Activated CD8-positive, alpha-beta T cell treated with anti-CD3 and anti-CD28 coated beads, Interleukin-2, amount 10 ng/mL, durations not matched to agents 7 days and 5 days (primary cell): Measurements from ENCODE around the gene PRPF8. TPM values are rescaled to one million over a fixed set of nuclear protein-coding genes. Genes with fewer than 3 reads are reported as not detected.
"Not testable (repeated sequence)": the region's sequence is repeated elsewhere in the genome, so short reads cannot be mapped to it uniquely, and the experiment has no call there.

Source experiments
- ATAC-seq: fragments of 150-1000 bp; cut with Tn5 transposase; one replicate; pipeline ENCODE4 v1.10.0; 2021; ENCODE audit warnings: moderate library complexity
- CTCF ChIA-PET: fragments of 350-600 bp; sonication (Branson Sonifier 250); formaldehyde crosslinking; loops from one replicate; lab custom pipeline; 2021; ENCODE audit warnings: antibody characterized with exemption; lab: Charles Lee
- POLR2A ChIA-PET: fragments of 350-600 bp; sonication (Branson Sonifier 250); formaldehyde crosslinking; loops from one replicate; lab custom pipeline; 2021; ENCODE audit warnings: antibody characterized with exemption; lab: Charles Lee
- DNase-seq: peaks from one replicate; pipeline ENCODE4 v3.0.0-alpha.2; 2020
- H3K27ac Mint-ChIP-seq: one replicate; pipeline ENCODE4 v1.8.0; 2021; ENCODE audit warnings: mild to moderate bottlenecking, mixed read lengths
- H3K27me3 Mint-ChIP-seq: one replicate; pipeline ENCODE4 v1.8.0; 2021; ENCODE audit warnings: low read depth, mixed read lengths
- H3K36me3 Mint-ChIP-seq: one replicate; pipeline ENCODE4 v1.8.0; 2021; ENCODE audit warnings: low read depth, mixed read lengths
- H3K4me1 Mint-ChIP-seq: one replicate; pipeline ENCODE4 v1.8.0; 2021; ENCODE audit warnings: low read depth, mixed read lengths
- H3K4me3 Mint-ChIP-seq: one replicate; pipeline ENCODE4 v1.8.0; 2021; ENCODE audit warnings: mild to moderate bottlenecking, mixed read lengths
- H3K9me3 Mint-ChIP-seq: one replicate; pipeline ENCODE4 v1.8.0; 2022; ENCODE audit warnings: mixed read lengths; ENCODE audit not compliant: insufficient read depth
- total RNA-seq, 2 experiments: library from RNA; stranded (reverse); gene quantifications; one replicate each; pipeline ENCODE4 v1.2.3, GENCODE V29; 2021

The PRPF8 gene
- total RNA-seq, 2 experiments from 2014 or later, result 309 to 321 TPM

DNA sequence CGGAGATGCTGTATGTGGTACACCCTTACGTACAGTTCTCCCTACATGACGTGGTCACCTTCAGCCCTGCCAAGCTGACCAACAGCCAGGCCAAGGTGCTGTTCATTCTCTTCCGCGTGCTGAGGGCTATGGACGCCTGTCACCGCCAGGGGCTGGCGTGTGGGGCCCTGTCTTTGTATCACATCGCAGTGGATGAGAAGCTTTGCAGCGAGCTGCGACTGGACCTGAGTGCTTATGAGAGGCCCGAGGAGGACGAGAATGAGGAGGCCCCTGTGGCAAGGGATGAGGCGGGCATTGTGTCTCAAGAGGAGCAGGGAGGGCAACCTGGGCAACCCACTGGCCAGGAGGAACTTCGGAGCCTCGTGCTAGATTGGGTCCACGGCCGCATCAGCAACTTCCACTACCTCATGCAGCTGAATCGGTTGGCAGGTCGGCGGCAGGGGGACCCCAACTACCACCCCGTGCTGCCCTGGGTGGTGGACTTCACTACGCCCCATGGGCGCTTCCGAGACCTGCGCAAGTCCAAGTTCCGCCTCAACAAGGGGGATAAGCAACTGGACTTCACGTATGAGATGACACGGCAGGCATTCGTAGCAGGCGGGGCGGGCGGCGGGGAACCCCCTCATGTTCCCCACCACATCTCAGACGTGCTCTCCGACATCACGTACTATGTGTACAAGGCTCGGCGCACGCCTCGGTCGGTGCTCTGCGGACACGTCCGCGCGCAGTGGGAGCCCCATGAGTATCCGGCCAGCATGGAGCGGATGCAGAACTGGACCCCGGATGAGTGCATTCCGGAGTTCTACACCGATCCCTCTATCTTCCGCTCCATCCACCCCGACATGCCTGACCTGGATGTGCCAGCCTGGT, 41.2 kb upstream of the PRPF8 start:
- Mint-ChIP-seq H3K9me3 (no peaks in the 10 kb centered on the region), H3K4me1 (peaks cover 45% of the 10 kb centered on the region), H3K27me3 (no peaks in the 10 kb centered on the region), H3K36me3 (peaks cover 24% of the 10 kb centered on the region), H3K4me3 (peak overlapping the region; percentile 77), H3K27ac (peak overlapping the region; percentile 62)
- ATAC-seq (no peak), DNase-seq (no peak)
- ChIA-PET POLR2A (interaction anchor here (1.8 to 2.5 kb wide), 2 partner anchors 9 kb away, joined by 8 to 13 read pairs; no protein-coding TSS in a partner anchor), CTCF (no interaction called here)

- DNase-seq, result no peak
- H3K36me3 Mint-ChIP-seq, result peaks cover 24% of the 10 kb centered on the region
- H3K4me1 Mint-ChIP-seq, result peaks cover 49% of the 10 kb centered on the region
- H3K27ac Mint-ChIP-seq, result peak overlapping the region; percentile 62
- H3K27me3 Mint-ChIP-seq, result no peaks in the 10 kb centered on the region
- peak; percentile 70 for ATAC-seq
- no peaks in the 10 kb centered on the region for H3K9me3 Mint-ChIP-seq
- ChIA-PET POLR2A (interaction anchor here (0.6 to 2.5 kb wide), 6 partner anchors 9 to 145 kb away, joined by 3 to 13 read pairs (median 5); partner anchors contain the start of gene SMYD4), CTCF (interaction anchor here (0.7 to 7.0 kb wide), 2 partner anchors 9 to 145 kb away, joined by 3 to 44 read pairs; no protein-coding TSS in a partner anchor)
- peak overlapping the region; percentile 77 for H3K4me3 Mint-ChIP-seq
These were observed 40.4 kb upstream of the PRPF8 start for GRCh38 chr17:1724869-1725641.

DNA sequence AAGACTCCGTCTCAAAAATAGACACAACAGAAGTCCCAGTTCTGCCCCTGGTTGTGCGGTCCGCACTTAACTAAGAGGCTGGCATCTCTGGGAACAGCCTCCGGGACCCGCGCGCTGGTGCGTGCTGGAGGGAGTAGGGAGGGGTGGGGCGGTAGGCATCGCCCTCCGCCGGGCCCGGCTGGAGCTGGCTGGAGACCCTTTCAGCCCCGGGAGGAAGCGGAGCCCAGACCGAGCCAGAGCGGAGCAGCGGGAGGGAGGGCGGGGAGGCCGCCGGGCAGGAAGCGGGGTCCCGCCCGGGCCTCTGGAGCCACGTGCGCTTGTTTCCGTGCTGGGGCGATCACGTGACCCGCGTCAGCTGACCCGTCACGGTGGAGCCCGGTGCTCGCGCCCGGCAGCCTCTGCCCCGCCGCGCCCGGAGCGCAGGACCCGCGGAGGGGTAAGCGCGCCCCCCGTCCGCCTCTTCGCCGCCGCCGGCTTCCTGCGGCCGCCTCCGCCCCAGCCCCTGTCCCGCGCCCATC, 39.7 kb upstream of the PRPF8 start, which contains the start of gene WDR81:
WDR81 (plus strand) TSS at position 354 of the 518 bp plus-strand sequence. CDS start 256 bp downstream, outside the sequence.
- Mint-ChIP-seq H3K36me3 (peaks cover 18% of the 10 kb centered on the region), H3K4me3 (peak within 1 kb of the TSS; percentile 77), H3K9me3 (no peaks in the 10 kb centered on the region), H3K27me3 (no peaks in the 10 kb centered on the region), H3K27ac (peak within 1 kb of the TSS; percentile 82), H3K4me1 (peaks cover 42% of the 10 kb centered on the region)
- peak; percentile 94 for DNase-seq
- ChIA-PET CTCF (interaction anchor here (0.7 to 7.0 kb wide), 3 partner anchors 8 to 145 kb away, joined by 3 to 44 read pairs (median 7); no protein-coding TSS in a partner anchor), POLR2A (interaction anchor here (0.7 to 2.5 kb wide), 7 partner anchors 8 to 172 kb away, joined by 3 to 13 read pairs (median 4); partner anchors contain the start of gene SMYD4)
- peak; percentile 79 for ATAC-seq

GRCh38 chr17:1722022-1722421, 37.4 kb upstream of the PRPF8 start:
- DNase-seq, H3K4me3 Mint-ChIP-seq, H3K36me3 Mint-ChIP-seq, H3K27me3 Mint-ChIP-seq, ATAC-seq, H3K9me3 Mint-ChIP-seq: not testable (repeated sequence)
- H3K4me1 Mint-ChIP-seq, result peaks cover 54% of the 10 kb centered on the region
- peak overlapping the region; percentile 95 for H3K27ac Mint-ChIP-seq
- POLR2A ChIA-PET, result interaction anchor here (1.9 kb wide), 1 partner anchor 108 kb away, joined by 8 read pairs; the partner anchor contains the start of genes RPA1 and SMYD4
- CTCF ChIA-PET, result interaction anchor here (1.0 to 7.0 kb wide), 20 partner anchors 9 to 187 kb away, joined by 3 to 44 read pairs (median 8); partner anchors contain the start of genes RPA1 and SMYD4

- Mint-ChIP-seq H3K9me3 (no peaks in the 10 kb centered on the region), H3K27me3 (no peaks in the 10 kb centered on the region), H3K27ac (no peak overlapping the region), H3K4me1 (peaks cover 57% of the 10 kb centered on the region), H3K36me3 (peaks cover 5% of the 10 kb centered on the region), H3K4me3 (no peak overlapping the region)
- peak; percentile 83 for DNase-seq
- ATAC-seq, result no peak
- POLR2A ChIA-PET, result interaction anchor here (0.9 to 1.9 kb wide), 3 partner anchors 43 to 160 kb away, joined by 3 to 8 read pairs (median 4); partner anchors contain the start of genes RPA1 and SMYD4
- CTCF ChIA-PET, result interaction anchor here (0.6 to 7.0 kb wide), 41 partner anchors 8 to 617 kb away, joined by 3 to 44 read pairs (median 4); partner anchors contain the start of genes HIC1, PRPF8, RILP and RPA1
These were observed 36.3 kb upstream of the PRPF8 start for GRCh38 chr17:1720856-1721386.

DNA sequence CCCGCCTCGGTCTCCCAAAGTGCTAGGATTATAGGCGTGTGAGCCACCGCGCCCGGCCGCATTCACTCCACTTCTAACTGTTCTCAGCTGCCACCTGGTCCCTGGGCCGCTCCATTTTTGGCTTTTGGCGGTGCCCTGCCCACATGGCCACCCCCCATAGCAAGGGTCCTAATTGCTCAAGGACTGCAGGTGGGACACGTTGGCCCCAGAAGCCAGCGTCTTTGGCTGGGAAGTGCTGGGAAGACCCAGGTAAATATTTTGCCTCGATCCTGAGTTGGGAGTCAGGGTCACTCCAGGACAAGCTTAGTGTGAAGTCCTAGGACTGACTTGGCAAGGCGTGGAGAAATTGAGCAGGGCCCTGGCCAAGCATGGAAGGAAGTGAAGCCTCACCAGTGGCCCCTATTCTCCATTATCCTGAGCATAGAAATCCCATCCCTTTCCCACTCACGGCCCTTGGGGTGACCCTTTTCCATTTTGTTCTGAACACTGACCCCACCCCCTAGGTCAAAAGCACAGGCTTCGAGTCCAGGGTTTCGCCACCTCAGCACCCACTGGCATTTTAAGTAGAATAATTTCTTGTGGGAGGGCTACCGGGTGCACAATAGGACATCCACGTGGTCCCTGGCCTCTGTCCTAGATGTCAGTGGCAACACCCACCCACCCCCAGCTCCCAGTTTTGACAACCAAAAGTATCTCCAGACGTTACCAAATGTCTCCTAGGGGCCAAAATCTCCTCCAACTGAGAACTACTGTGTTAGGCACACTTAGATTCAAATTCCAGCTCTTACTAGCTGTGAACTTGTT, 33.9 kb upstream of the PRPF8 start:
- ATAC-seq, result no peak
- POLR2A ChIA-PET, result interaction anchor here (1.1 kb wide), 1 partner anchor 111 kb away, joined by 3 read pairs; the partner anchor contains the start of genes RPA1 and SMYD4
- H3K27ac Mint-ChIP-seq, result peak overlapping the region; percentile 68

GRCh38 chr17:1716912-1717695, 32.4 kb upstream of the PRPF8 start:
- CTCF ChIA-PET, result interaction anchor here (0.8 to 2.3 kb wide), 24 partner anchors 8 to 528 kb away, joined by 3 to 18 read pairs (median 5); partner anchors contain the start of genes HIC1, RILP and SERPINF1
- H3K9me3 Mint-ChIP-seq, result no peaks in the 10 kb centered on the region
- DNase-seq (peak; percentile 96), ATAC-seq (peak; percentile 67)
- POLR2A ChIA-PET, result interaction anchor here (0.6 to 3.0 kb wide), 16 partner anchors 8 to 338 kb away, joined by 3 to 16 read pairs (median 4); partner anchors contain the start of genes HIC1, PRPF8, RPA1 and SMYD4
- H3K36me3 Mint-ChIP-seq, result peaks cover 6% of the 10 kb centered on the region
- peak overlapping the region; percentile 95 for H3K4me3 Mint-ChIP-seq
- peaks cover under 1% of the 10 kb centered on the region for H3K27me3 Mint-ChIP-seq
- peaks cover 37% of the 10 kb centered on the region for H3K4me1 Mint-ChIP-seq
- H3K27ac Mint-ChIP-seq, result peak overlapping the region; percentile 95

More for the DNA sequence above, 33.9 kb upstream of the PRPF8 start:
- DNase-seq, result no peak
- Mint-ChIP-seq H3K4me3 (peak overlapping the region; percentile 95), H3K9me3 (no peaks in the 10 kb centered on the region), H3K36me3 (peaks cover 2% of the 10 kb centered on the region), H3K27me3 (no peaks in the 10 kb centered on the region), H3K4me1 (peaks cover 51% of the 10 kb centered on the region)
- CTCF ChIA-PET, result interaction anchor here (0.7 to 7.0 kb wide), 7 partner anchors 19 to 158 kb away, joined by 3 to 44 read pairs (median 4); partner anchors contain the start of gene RILP

DNA sequence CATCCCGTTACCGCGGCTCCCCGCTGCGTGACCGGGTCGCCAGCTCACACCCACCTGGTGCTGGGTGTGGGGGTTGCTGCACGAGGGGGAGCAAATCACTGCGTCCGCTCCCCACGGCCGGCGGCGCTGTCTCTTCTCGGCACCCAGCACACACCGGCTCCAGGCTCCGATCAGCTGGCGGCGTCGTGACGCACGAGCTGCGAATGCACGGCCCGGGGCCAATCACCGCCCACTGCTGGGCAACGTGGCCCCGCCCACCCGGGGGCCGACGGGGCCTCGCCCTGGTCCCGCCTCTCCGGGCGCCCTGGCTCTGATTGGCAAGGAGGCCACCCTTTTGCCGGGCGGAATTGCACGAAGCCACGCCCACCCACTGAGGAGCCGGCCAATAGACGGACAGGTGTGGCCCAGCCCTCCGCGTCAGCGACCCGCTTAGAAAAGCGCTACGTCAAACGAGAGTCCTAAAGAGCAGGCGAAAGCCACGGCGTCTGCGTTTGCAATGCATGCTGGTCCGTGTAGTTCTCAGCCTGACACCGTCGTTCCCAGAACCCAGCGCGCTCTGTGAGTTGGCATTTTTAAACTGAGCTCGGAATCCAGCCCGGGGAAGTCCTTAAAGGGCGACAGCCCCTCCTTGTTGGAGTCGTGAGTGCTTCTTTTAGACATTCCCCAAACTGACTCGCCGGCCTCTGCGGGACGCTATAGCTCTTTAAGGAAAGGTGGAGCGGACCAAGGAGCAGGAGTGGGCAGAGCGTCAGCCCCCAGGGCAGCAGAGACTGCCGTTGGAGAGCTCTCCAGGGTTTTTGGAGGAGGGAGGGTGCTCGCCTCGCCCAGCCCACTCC, 31.6 kb upstream of the PRPF8 start:
- peak overlapping the region; percentile 95 for H3K27ac Mint-ChIP-seq
- peaks cover 37% of the 10 kb centered on the region for H3K4me1 Mint-ChIP-seq
- peak overlapping the region; percentile 95 for H3K4me3 Mint-ChIP-seq
- ATAC-seq (peak; percentile 86), DNase-seq (peak; percentile 100)
- CTCF ChIA-PET, result interaction anchor here (0.6 to 2.3 kb wide), 22 partner anchors 9 to 529 kb away, joined by 3 to 18 read pairs (median 5); partner anchors contain the start of genes HIC1, RILP, SERPINF1 and SMYD4
- no peaks in the 10 kb centered on the region for H3K9me3 Mint-ChIP-seq
- POLR2A ChIA-PET, result interaction anchor here (0.5 to 3.0 kb wide), 16 partner anchors 9 to 532 kb away, joined by 3 to 16 read pairs (median 4); partner anchors contain the start of genes HIC1, PRPF8, RPA1 and SMYD4
- H3K27me3 Mint-ChIP-seq, result peaks cover 6% of the 10 kb centered on the region
- peaks cover 11% of the 10 kb centered on the region for H3K36me3 Mint-ChIP-seq
